NCI-H748 treated with DMSO at 0.1 percent for 48 hours (cell line): Measurements from ENCODE around the gene ANKS6.

Experiments used
- DNase-seq: peaks from one replicate; lab custom pipeline; 2025; lab: John Stamatoyannopoulos, UW

Gene ANKS6

DNA sequence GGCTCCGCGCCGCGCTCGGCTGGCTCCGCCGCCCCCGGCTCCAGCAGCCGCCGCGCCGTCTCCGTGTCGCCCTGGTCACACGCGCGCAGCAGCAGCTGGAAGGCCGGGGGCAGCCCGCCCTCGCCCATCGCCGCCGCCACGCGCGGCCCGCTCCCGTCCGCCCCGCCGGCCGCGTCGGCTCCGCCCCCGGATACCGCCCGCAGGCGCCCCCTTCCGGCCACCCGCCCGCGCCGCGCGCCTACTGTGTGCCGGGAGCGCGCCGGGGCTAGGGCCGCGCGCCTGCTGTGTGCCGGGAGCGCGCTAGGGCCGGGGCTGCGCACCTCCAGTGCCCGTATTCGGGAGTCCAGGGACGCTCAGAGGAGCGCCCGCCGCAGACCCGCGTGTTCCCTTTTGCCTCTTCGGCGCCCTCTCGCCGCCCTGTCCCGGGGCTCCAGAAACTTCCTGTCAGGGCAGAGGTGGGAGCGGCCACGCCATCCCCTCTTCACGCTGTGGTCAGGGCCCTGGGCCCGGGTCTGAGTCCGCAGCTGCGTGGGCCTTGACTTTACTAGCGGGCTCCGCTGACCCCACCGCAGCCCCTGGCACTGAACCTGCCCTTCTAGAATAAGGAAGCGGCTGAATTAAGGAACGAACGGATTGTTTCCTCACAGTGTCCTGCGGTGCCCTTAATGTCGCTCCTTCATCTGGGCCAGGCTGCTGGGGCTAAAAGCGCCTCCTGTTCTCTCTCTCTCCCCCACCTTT, at the start of gene ANKS6:
Gene ANKS6, minus strand, starts transcription at position 192 of the 738 bp plus-strand sequence. Its CDS starts 64 bp downstream, at position 128.
- DNase-seq, result peak; percentile 28

DNA sequence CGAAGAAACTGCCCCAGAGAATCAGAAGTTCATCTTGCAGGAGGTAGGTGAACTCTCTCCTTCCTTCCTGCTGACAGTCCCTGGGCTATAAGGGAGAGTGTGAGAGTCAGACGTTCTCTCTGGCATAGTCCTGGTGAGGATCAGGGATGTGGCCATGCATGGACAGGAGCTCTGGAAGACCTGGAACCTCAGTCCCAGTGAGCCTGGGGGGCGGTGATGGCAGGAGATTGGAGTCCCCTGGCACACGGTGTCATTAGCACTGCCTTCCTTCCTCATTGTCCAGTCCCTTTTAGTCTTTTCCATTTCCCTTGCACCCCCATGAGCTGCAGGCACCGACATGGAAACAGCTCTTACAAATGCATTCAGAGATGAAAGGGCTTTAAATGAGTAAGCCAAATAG, 49.7 kb upstream of the ANKS6 start:
- no peak for DNase-seq

DNA sequence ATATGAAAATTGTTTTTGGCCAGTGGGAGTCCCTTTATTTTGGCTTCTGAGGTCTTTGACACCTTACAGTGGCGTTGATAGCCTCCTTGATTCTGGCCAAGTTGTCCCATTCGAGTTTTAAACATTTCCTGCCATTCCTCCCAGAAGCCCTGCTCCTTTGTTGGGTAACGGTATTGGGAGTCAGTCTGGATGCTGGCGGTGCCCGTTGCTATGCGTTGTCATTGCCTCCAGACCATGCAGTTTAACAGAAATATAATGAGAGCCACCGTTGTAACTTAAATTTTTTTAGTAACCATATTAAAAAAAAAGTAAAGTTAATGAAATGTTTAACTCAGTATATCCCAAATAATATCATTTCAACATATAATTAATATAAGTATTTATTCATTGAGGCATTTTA, 46.2 kb upstream of the ANKS6 start:
- no peak for DNase-seq

DNA sequence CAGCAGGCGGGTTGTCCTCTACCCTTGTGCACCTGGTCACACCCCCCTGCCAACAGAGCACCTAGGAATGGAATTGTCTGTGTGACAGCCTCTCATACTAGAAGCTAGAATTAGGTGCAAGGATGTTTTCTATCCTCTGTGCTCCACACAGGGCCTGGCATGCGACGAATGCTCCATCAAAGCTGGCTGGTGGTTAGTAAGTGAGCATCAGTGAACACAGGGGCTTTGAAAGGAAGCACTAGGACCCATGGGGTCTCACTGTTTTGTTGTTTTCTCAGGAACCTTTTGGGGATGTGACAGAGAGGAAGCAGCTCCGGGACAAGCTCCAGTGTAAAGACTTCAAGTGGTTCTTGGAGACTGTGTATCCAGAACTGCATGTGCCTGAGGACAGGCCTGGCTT, 43.4 kb upstream of the ANKS6 start:
- DNase-seq, result no peak

DNA sequence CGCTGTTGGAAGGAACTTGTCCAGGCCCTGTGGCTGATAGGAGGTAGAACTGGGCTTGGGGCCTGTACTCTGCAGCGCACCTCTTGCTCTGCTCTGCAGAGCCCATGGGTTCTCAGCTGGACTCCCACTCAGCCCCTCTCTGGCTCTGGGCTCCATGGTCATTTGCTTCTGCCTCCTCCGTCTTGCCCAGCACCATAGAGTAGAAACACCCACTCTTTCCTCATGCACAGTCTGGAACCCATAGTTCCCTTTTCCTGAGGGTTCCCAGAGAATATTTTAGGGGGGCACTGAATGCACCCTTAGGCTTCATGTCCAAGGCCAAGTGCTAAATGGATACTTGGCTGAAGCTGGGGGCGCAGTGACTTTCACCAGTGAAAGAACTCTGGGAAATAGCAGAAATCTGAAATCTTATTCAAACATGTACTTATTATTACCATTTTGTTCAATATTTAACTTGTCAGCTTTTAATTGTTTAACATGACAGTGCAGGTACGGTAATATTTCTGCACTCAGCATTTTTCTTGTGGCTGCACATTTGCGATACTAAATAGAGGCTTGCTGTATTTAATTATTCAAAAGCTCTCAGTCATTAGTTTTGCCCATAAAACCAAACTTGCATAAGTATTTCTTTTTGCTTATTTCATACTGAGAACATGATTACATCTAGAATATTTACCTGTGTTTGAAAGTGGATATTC, 42.7 kb upstream of the ANKS6 start:
- DNase-seq, result no peak

DNA sequence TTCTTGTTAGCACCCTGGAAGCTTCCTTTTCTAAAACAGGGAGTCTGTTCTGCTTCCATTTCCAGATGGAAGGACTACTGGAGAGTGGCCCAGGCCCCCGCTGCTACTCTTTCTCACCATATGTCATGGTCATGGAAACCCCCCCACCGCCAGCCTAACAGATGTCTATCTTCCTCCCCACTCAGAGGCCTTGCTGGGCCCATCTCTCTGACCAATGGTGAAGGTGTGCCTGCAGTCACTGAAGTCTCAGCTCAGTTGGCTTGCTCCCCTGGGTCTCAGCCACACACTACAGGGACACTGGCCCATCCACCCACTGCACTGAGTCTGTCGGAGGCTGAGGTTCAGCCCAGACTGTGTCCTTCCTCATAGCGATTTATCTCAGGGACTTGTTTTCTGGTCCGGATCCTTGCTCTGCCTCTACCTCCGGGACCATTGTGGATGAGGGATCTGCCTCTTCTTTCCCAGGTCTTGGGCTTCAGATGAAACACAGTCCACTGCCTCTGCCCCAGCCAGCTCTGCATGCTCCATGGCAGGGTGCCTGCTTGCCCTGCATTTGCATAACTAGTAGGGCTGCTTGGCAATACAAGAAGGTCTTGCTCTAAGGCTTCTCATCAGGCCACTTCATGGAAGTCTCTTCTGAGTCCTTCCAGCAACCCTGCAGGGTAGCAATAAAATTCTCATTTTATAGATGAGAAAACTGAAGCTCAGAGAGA, 42.0 kb upstream of the ANKS6 start:
- DNase-seq, result no peak

DNA sequence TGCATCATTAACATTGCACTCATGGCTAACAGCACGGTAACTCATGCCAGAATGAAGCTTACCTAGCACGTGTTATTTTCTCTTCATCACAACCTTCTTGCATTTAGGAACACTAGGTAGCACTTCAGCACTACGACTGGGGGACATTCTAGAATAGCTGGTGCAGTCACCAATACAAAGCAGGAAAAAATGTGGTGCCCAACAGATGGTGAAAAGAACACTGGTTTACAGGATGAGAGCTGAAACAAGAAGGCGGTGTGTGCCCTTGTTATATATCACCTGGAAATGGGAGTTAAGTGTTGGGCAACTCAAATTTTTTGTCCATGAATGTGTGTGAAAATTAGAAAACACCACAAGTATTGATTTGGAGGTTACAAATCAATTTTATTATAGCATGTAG, 41.2 kb upstream of the ANKS6 start:
- no peak for DNase-seq

DNA sequence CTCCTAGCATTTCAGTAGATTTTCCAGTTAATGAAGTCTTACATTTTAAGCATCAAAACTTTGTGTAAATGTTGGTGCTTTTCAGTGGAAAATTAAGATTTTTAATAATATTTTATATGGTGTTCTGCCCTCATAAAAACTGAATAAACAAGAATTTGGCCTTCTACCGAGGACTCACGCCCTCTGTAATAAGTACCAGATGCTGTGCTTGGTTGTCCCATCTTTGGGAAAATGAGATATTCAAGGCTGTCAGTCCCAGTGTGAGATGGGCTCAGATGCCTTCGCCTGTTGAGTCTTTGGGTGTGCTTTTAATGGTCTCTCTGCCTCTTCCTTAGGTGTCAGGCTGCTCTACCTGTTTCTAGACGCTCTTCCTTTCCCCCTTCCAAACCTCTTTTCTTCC, 39.9 kb upstream of the ANKS6 start:
- no peak for DNase-seq

DNA sequence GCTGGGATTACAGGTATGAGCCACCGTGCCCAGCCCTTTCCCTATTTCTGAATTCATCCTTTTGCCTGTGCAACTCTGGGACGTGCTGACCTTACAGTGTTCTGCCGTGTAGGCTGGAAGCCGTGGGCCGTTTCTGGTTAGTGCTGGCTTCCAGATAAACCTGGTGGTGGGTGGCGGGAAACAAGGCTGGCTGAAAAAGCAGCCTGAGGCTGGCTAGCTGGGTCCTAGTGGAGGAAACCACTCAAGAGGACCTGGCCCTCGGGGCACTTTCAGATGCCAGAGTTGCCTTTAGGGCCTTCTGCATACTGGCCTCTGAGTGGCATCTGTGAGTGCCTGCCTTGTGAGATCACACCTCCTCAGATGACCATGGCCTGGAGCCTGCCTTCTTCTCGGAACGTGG, 38.0 kb upstream of the ANKS6 start:
- DNase-seq, result no peak

DNA sequence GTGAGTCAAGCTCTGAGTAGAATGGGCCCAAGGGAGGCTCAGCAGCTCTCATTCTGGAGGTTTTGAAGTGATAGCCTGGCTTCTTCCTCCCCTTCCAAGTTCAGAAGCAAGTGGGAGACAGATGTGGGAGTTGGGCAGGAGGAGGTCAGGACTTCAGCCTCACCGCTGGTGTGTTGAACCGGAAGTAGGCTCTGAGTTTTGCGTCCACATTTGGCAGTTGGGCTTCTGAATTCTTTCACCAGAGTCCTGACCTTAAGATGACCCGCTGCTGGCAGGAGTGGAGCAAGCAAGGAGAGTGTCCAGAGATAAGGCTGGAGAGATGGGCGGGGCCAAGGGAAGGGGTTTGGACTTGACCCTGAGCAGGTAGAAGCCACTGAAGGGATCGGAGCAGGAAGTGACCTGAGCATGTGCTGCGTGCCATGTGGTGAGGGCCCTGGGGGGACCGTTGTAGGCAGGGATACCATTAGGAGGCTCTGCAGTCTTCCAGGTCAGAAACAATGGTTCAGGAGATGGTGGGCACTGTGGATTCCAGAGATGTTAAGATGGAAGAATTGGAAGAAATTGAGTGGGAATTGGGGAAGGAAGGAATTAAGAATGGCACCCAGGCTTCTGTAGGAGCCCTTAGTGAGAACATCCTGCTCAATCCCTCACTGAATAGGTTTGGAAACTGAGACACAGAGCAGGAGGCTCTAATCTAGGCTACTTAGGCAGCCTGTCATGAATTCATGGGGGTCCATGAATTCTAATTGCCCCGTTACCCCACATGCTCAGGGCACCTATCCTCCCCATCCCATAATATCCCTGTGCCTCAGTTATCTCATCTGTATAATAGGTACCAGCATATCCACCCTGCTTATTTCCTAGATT, 37.0 kb upstream of the ANKS6 start:
- DNase-seq, result no peak

DNA sequence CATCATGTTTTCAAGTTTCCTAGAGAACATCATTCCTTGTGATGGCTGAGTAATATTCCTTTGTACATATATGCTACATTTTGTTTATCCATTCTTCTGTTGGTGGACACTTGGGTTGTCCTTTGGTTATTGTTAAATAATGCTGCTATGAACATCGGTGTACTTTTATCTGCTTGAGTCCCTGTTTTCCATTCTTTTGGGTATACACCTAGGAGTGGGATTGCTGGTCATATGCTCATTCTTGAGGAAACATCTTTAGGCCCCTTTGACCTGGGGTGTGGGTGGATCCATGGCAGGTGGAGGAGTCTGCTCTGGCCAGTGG, 36.4 kb upstream of the ANKS6 start:
- no peak for DNase-seq

DNA sequence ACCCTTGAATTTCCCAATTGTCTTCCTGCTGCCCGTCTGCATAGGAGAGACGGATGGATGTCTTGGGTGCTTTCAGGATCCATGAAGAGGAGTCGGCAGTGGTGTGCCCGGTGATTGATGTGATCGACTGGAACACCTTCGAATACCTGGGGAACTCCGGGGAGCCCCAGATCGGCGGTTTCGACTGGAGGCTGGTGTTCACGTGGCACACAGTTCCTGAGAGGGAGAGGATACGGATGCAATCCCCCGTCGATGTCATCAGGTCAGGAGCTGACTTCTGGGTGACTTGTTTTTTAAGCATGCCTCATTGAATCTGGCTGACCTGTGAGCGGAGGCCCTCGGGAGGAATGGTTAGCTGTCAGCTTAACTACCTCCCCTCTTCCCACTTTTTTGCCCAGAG, 35.3 kb upstream of the ANKS6 start:
- DNase-seq, result no peak

DNA sequence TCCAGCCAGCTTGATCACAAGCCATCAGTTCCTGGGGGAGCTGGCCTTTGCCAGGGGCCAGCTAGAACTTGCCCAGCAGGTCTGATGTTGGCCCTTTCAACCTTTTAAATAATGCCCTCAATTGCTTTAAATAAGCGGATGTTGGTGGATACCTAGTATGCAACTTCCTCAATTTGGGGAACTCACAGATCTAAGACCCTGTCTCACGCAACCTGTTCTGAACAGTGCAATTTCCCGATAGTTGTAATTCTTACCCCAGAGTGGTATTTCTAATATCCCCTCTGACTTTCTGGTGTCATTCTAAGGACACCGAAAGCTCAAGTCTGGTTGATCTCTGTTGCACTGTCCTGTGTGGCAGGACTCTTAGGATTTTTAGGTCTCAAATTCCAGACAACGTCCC, 34.2 kb upstream of the ANKS6 start:
- no peak for DNase-seq

DNA sequence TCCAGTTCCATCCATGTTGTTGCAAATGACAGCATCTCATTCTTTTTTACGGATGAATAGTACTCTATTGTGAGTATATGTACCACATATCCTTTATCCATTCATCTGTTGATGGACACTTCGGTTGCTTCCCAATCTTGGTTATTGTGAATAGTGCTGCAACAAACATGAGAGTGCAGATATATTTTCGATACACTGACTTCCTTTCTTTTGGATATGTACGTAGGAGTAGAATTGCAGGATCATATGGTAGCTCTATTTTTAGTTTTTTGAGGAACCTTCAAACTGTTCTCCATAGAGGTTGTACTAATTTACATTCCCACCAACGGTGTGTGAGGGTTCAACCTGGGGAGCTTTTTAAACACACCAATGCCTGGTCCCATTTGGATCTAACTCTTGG, 33.4 kb upstream of the ANKS6 start:
- DNase-seq, result no peak

DNA sequence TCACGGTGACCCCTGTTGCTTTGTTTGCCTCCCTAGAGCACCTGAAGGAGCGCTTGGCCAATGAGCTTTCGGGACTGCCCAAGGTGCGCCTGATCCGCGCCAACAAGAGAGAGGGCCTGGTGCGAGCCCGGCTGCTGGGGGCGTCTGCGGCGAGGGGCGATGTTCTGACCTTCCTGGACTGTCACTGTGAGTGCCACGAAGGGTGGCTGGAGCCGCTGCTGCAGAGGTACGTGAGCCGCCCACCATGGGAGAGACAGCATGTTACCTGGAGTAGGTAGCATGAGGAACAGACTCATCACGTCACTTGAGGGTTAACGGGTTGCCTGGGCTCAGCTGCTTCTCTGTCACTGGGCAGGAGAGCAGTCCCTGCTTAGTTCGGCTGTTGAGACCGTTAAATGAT, 30.4 kb upstream of the ANKS6 start:
- no peak for DNase-seq

DNA sequence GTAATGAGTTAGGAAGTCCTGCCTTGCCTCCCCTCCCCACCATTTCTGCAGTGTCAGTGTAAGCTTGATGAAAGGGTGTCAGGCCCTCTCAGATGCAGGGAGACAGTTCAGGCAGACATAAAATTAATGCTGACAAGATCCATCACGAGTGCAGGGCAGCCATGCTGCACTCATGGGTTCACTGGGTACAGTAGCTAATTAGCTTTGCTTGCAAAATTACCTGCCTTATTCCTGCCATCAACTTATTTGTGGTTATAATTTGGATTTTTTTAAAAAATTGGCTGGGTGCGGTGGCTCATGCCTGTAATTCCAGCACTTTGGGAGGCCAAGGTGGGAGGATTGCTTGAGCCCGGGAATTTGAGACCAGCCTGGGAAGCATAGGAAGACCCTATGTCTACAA, 29.1 kb upstream of the ANKS6 start:
- no peak for DNase-seq

DNA sequence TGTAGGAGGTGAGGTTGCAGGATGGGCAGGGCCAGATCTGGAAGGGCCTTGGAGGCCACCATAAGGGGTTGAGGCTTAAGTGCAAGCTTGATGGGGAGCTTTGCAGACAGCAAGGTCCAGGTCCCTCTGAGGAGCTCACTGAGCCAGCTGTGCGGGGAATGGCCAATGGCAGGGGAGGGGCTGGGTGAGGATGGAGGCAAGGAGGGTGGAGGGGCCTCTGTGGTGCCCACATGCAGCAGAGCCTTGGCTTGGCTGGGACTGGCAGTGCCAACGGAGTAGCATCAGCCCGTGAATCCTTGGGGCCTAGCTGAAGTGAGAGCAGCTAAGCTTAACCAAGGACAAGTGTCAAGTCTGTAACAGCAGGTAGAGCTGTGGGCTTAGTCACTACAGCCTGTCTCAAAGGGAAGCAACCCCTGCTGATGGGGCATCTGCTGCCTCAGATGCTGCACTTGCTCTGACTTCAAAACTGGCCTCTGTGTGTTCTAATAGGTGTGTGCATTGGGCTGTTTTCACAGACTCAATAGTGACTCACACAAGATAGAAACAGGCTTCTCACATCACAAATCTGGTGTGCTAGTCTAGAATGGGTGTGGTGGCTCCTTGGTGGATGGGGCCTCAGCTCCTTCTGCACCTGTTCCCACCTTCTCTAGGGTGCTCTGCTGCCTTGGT, 27.4 kb upstream of the ANKS6 start:
- no peak for DNase-seq

DNA sequence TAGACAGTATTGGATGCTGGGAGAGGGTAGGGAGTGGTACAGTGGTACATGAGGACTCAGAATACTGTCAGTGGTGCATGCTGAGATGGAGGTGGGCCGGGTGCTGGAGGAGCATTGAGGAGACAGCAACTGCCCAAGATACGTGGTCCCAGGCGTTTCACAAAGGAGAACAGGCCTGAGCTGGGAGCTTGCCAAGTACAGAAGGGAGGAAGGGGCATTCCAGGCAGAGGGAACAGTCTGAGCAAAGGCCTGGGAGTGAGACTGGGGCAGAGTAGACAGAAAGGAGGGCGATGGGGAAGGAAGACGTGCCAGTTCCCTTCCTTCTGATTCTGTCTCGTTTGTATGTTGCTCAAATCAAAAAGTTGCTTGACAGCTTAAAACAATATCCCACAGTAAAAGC, 26.3 kb upstream of the ANKS6 start:
- DNase-seq, result no peak

DNA sequence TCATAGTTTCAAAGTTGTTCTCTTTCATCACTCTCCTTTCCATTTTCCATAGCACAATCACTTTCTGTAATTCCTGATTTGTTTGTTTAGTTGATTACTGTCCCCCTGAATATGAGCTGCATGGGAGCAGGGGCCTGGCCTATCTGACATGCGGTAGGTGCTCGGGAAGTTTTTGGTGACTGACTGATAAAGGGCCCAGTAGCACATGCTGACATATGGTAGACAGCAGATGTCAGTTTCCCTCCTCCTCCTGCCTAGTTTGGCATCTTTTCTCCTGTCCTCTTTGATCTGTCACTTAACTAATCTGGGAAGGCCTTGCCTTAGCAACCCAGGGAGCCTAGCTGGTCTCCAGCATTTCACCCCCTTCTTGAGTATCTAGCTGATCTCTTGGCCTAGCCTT, 25.5 kb upstream of the ANKS6 start:
- DNase-seq, result no peak

DNA sequence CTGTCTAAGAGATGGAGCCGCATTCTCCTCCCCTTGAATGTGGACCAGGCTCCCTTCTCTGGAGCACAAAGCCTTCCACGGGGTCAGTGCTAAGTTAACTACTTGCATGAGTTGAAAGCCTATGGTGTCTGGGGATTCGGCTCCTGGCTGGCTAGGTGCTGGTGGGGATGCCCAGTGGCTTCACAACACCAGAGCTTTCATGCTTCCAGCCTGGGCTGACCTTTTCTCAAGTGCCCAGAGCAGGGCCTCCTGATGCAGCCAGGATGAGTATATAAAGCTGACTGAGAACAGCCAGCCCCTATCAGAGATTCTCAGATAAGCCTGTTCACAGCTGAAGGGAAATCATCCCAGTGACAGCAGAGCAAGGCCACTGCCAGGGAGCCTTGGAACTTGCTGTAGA, 22.9 kb upstream of the ANKS6 start:
- no peak for DNase-seq

DNA sequence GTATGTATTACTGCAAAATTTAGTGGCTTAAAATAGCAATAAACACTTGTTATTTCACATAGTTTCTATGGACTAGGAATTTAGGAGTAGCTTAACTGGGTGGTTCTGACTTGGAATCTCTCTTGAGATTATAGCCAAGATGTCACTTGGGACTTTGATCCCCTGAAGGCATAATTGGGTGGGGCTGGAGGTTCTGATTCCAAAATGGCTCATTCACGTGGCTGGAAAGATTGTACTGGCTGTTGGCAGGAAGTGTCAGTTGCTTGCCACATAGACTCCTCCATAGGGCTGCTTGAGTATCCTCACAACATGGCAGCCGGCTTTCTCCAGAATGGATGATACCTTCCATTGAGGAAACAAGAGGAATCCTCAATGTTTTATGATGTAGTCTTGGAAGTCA, 22.4 kb upstream of the ANKS6 start:
- DNase-seq, result no peak

DNA sequence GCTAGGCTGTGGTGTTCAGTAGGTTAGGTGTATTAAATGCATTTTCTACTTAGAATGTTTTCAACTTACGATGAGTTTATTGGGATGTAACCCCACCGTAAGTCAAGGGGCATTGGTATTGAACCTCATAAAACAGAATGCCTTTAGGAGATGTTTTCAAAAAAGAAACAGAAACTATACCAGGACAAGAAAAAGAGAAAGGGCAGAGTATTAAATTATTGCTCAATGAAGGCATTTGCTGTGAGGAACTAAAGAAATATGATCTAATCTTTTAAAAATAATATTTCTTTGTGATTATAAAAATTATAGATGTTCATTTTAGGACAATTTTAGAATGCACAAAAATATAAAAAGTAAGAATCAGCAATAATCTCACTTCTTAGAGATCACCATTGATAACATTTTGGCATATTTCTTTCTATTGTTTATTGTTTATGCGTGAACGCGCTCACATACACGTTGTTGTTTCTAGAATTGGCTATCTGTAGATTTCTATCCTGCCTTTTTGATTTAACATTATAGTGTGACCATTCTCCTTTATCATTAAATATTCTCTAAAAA, 19.1 kb upstream of the ANKS6 start:
- DNase-seq, result no peak
